Measurements from ENCODE around the gene ABCA5.
"Not testable (repeated sequence)": the region's sequence is repeated elsewhere in the genome, so short reads cannot be mapped to it uniquely, and the experiment has no call there.

ABCA5 gene

GRCh38 chr17:69325518-69326376, 1.2 kb downstream of the ABCA5 start:
- H3K4me1 ChIP-seq (ENCODE audit: control insufficient read depth in 1 of 2, insufficient read depth in 2 of 2, low read length in 2 of 2), result peaks cover 0 to 7% of the 10 kb centered on the region in 2 donors
- H3K9me3 ChIP-seq (ENCODE audit: control insufficient read depth in 1 of 2, low read length in 2 of 2), result no peaks in the 10 kb centered on the region
- peak overlapping the region; percentile 81 to 91 for H3K4me3 ChIP-seq (ENCODE audit: low read depth in 1 of 2, low read length in 2 of 2)
- H3K36me3 ChIP-seq (ENCODE audit: control insufficient read depth in 1 of 2, insufficient read depth in 2 of 2, low read length in 2 of 2), result no peaks in the 10 kb centered on the region
- H3K27me3 ChIP-seq (ENCODE audit: low read depth, low read length), result no peaks in the 10 kb centered on the region
- H3K27ac ChIP-seq (ENCODE audit: low read length), result peak overlapping the region; percentile 69

GRCh38 chr17:69323806-69324205, 3.1 kb downstream of the ABCA5 start:
- H3K27ac ChIP-seq (ENCODE audit: low read length), result no peak overlapping the region

DNA sequence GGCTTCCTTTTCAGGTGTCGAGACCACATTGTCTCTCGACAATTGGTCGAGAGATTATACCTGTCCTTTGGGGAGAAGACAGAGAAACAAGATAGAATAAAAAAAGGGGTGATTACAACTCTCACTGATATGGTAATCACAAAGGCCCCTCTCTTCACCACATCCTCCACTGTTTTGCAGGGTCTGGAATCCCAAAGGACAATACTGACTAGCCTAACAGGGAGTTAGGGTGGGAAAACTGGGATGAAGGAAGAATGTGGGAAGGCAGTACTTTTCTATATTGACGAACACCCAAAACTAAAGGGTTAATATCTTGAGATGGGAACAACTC, 6.1 kb downstream of the ABCA5 start:
- Histone ChIP-seq H3K4me1 (ENCODE audit: control insufficient read depth in 1 of 2, insufficient read depth in 2 of 2, low read length in 2 of 2) (no peaks in the 10 kb centered on the region), H3K36me3 (ENCODE audit: control insufficient read depth in 1 of 2, insufficient read depth in 2 of 2, low read length in 2 of 2) (no peaks in the 10 kb centered on the region), H3K9me3 (ENCODE audit: control insufficient read depth in 1 of 2, low read length in 2 of 2) (no peaks in the 10 kb centered on the region), H3K27ac (ENCODE audit: low read length) (no peak overlapping the region), H3K27me3 (ENCODE audit: low read depth, low read length) (no peaks in the 10 kb centered on the region), H3K4me3 (ENCODE audit: low read depth in 1 of 2, low read length in 2 of 2) (no peak overlapping the region)

More at GRCh38 chr17:69323806-69324205, 3.1 kb downstream of the ABCA5 start:
- H3K4me3 ChIP-seq (ENCODE audit: low read depth in 1 of 2, low read length in 2 of 2), result no peak overlapping the region
- no peaks in the 10 kb centered on the region for H3K27me3 ChIP-seq (ENCODE audit: low read depth, low read length)
- H3K4me1 ChIP-seq (ENCODE audit: control insufficient read depth in 1 of 2, insufficient read depth in 2 of 2, low read length in 2 of 2), result peaks cover 0 to 7% of the 10 kb centered on the region in 2 donors
- no peaks in the 10 kb centered on the region for H3K36me3 ChIP-seq (ENCODE audit: control insufficient read depth in 1 of 2, insufficient read depth in 2 of 2, low read length in 2 of 2)
- H3K9me3 ChIP-seq (ENCODE audit: control insufficient read depth in 1 of 2, low read length in 2 of 2), result no peaks in the 10 kb centered on the region

- no peak overlapping the region for H3K4me3 ChIP-seq (ENCODE audit: low read depth in 1 of 2, low read length in 2 of 2)
- H3K36me3 ChIP-seq (ENCODE audit: control insufficient read depth in 1 of 2, insufficient read depth in 2 of 2, low read length in 2 of 2), result no peaks in the 10 kb centered on the region
- H3K4me1 ChIP-seq (ENCODE audit: control insufficient read depth in 1 of 2, insufficient read depth in 2 of 2, low read length in 2 of 2), result no peaks in the 10 kb centered on the region
- no peaks in the 10 kb centered on the region for H3K9me3 ChIP-seq (ENCODE audit: control insufficient read depth in 1 of 2, low read length in 2 of 2)
- H3K27ac ChIP-seq (ENCODE audit: low read length), result no peak overlapping the region
- H3K27me3 ChIP-seq (ENCODE audit: low read depth, low read length), result no peaks in the 10 kb centered on the region
Observed at GRCh38 chr17:69320210-69320907, 6.6 kb downstream of the ABCA5 start.

DNA sequence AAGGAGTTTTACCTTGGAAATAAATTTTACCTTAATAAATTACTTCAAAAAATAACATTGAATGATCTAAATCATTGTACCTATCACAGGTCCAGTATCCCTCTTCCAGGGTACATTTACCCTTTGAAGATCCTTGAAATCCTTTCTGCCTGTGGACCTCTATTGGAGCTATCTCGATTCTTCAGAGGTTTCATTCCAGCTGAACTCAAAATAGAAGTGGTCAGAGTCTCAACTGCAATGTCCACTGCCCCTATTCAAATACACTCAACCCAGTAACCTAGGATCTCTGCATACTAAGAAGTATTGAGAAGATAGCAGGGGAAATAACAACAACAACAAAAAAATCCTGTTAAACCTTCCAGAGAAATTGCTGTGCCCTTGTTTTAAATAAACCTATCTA, 9.3 kb downstream of the ABCA5 start:
- H3K27ac ChIP-seq (ENCODE audit: low read length), result no peak overlapping the region
- H3K9me3 ChIP-seq (ENCODE audit: control insufficient read depth in 1 of 2, low read length in 2 of 2), result no peaks in the 10 kb centered on the region
- no peaks in the 10 kb centered on the region for H3K4me1 ChIP-seq (ENCODE audit: control insufficient read depth in 1 of 2, insufficient read depth in 2 of 2, low read length in 2 of 2)
- no peaks in the 10 kb centered on the region for H3K36me3 ChIP-seq (ENCODE audit: control insufficient read depth in 1 of 2, insufficient read depth in 2 of 2, low read length in 2 of 2)
- no peaks in the 10 kb centered on the region for H3K27me3 ChIP-seq (ENCODE audit: low read depth, low read length)
- H3K4me3 ChIP-seq (ENCODE audit: low read depth in 1 of 2, low read length in 2 of 2), result no peak overlapping the region

GRCh38 chr17:69314246-69315065, 12.5 kb downstream of the ABCA5 start:
- Histone ChIP-seq H3K27ac (ENCODE audit: low read length) (no peak overlapping the region), H3K4me3 (ENCODE audit: low read depth in 1 of 2, low read length in 2 of 2) (no peak overlapping the region), H3K4me1 (ENCODE audit: control insufficient read depth in 1 of 2, insufficient read depth in 2 of 2, low read length in 2 of 2) (no peaks in the 10 kb centered on the region), H3K27me3 (ENCODE audit: low read depth, low read length) (no peaks in the 10 kb centered on the region), H3K36me3 (ENCODE audit: control insufficient read depth in 1 of 2, insufficient read depth in 2 of 2, low read length in 2 of 2) (no peaks in the 10 kb centered on the region), H3K9me3 (ENCODE audit: control insufficient read depth in 1 of 2, low read length in 2 of 2) (no peaks in the 10 kb centered on the region)

GRCh38 chr17:69305177-69305576, 21.8 kb downstream of the ABCA5 start:
- H3K27ac ChIP-seq (ENCODE audit: low read length), result no peak overlapping the region
- H3K36me3 ChIP-seq (ENCODE audit: control insufficient read depth in 1 of 2, insufficient read depth in 2 of 2, low read length in 2 of 2), result peaks cover 0 to 2% of the 10 kb centered on the region in 2 donors
- no peaks in the 10 kb centered on the region for H3K4me1 ChIP-seq (ENCODE audit: control insufficient read depth in 1 of 2, insufficient read depth in 2 of 2, low read length in 2 of 2)
- no peak overlapping the region for H3K4me3 ChIP-seq (ENCODE audit: low read depth in 1 of 2, low read length in 2 of 2)
- no peaks in the 10 kb centered on the region for H3K27me3 ChIP-seq (ENCODE audit: low read depth, low read length)
- H3K9me3 ChIP-seq (ENCODE audit: control insufficient read depth in 1 of 2, low read length in 2 of 2), result no peaks in the 10 kb centered on the region

- Histone ChIP-seq H3K36me3 (ENCODE audit: control insufficient read depth in 1 of 2, insufficient read depth in 2 of 2, low read length in 2 of 2) (peaks cover 0 to 4% of the 10 kb centered on the region in 2 donors), H3K4me1 (ENCODE audit: control insufficient read depth in 1 of 2, insufficient read depth in 2 of 2, low read length in 2 of 2) (no peaks in the 10 kb centered on the region), H3K9me3 (ENCODE audit: control insufficient read depth in 1 of 2, low read length in 2 of 2) (no peaks in the 10 kb centered on the region), H3K27me3 (ENCODE audit: low read depth, low read length) (no peaks in the 10 kb centered on the region), H3K27ac (ENCODE audit: low read length) (no peak overlapping the region), H3K4me3 (ENCODE audit: low read depth in 1 of 2, low read length in 2 of 2) (no peak overlapping the region)
Observed at GRCh38 chr17:69302682-69303081, 24.3 kb downstream of the ABCA5 start.

DNA sequence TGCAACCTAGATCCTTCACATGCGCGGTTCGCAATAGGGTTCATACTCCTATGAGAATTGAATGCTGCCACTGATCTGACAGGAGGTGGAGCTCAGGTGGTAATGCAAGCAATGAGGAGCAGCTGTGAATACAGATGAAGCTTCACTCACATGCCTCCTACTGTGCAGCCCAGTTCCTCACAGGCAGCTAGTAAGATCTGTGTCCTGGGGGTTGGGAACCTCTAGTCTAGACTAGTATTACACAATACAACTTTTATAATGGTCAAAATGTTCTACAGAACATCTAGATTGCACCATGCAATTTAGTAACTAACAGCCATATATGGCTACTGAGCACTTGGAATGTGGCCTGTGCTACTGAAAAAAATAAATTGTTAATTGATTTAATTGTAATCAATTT, 26.7 kb downstream of the ABCA5 start:
- Histone ChIP-seq H3K27me3 (ENCODE audit: low read depth, low read length) (no peaks in the 10 kb centered on the region), H3K36me3 (ENCODE audit: control insufficient read depth in 1 of 2, insufficient read depth in 2 of 2, low read length in 2 of 2) (peaks cover 0 to 8% of the 10 kb centered on the region in 2 donors)

DNA sequence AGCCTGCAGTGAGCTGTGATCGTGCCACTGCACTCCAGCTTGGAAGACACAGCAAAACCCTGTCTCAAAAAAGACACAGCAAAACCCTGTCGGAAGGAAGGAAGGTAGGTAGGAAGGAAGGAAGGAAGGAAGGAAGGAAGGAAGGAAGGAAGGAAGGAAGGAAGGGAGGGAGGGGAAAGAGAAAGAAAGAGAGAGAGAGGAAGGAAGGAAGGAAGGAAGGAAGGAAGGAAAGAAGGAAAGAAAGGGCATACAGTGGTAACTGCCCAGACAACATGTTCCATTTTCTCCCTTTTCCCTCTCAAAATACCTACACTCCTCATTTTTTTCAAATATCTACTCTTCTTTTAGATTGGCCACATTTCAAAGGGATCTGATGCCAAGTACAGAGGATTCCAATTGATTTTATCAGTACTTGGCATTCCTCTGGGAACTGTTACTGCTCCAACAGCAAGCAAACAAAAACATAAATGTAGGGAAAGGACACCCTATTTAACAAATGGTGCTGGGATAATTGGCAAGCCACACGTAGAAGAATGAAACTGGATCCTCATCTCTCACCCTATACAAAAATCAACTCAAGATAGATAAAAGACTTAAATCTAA, 28.7 kb downstream of the ABCA5 start:
- not testable (repeated sequence) for H3K27me3 ChIP-seq (ENCODE audit: low read depth, low read length); H3K27ac ChIP-seq (ENCODE audit: low read length); H3K9me3 ChIP-seq (ENCODE audit: control insufficient read depth in 1 of 2, low read length in 2 of 2); H3K4me1 ChIP-seq (ENCODE audit: control insufficient read depth in 1 of 2, insufficient read depth in 2 of 2, low read length in 2 of 2); H3K4me3 ChIP-seq (ENCODE audit: low read depth in 1 of 2, low read length in 2 of 2)
- H3K36me3 ChIP-seq (ENCODE audit: control insufficient read depth in 1 of 2, insufficient read depth in 2 of 2, low read length in 2 of 2), result peaks cover 1 to 13% of the 10 kb centered on the region in 2 donors

More for the DNA sequence above, 26.7 kb downstream of the ABCA5 start:
- Histone ChIP-seq H3K4me3 (ENCODE audit: low read depth in 1 of 2, low read length in 2 of 2) (no peak overlapping the region), H3K9me3 (ENCODE audit: control insufficient read depth in 1 of 2, low read length in 2 of 2) (no peaks in the 10 kb centered on the region), H3K4me1 (ENCODE audit: control insufficient read depth in 1 of 2, insufficient read depth in 2 of 2, low read length in 2 of 2) (no peaks in the 10 kb centered on the region), H3K27ac (ENCODE audit: low read length) (no peak overlapping the region)

DNA sequence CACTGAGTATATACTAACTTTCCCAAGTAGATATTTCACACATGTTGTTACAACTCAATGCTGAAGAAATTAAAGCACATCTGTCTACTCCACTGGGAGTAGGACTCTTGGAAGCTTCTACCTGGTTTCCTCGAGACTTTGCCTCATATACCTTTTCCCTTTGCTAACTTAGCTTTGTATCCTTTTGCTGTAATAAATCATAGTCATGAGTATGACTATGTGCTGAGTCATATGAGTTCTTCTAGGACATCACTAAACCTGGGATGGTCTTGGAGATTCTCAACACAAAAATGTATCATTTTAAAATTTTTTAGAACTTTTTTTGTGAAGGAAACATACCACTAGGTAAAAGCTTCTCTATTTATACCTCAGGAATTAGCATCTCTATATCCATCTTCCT, 39.8 kb downstream of the ABCA5 start:
- Histone ChIP-seq H3K9me3 (ENCODE audit: control insufficient read depth in 1 of 2, low read length in 2 of 2) (no peaks in the 10 kb centered on the region), H3K27me3 (ENCODE audit: low read depth, low read length) (no peaks in the 10 kb centered on the region), H3K36me3 (ENCODE audit: control insufficient read depth in 1 of 2, insufficient read depth in 2 of 2, low read length in 2 of 2) (peaks cover 17 to 34% of the 10 kb centered on the region in 2 donors)

More for the DNA sequence above, 39.8 kb downstream of the ABCA5 start:
- Histone ChIP-seq H3K4me1 (ENCODE audit: control insufficient read depth in 1 of 2, insufficient read depth in 2 of 2, low read length in 2 of 2) (no peaks in the 10 kb centered on the region), H3K27ac (ENCODE audit: low read length) (no peak overlapping the region), H3K4me3 (ENCODE audit: low read depth in 1 of 2, low read length in 2 of 2) (no peak overlapping the region)
